Peyer's patch (tissue), 4 donors: ENCODE measurements around the gene FRYL.

ENCODE experiments used
- CTCF ChIP-seq, 6 experiments: fragments of 450-650 bp in 4 of 6; fragments of 200-600 bp in 2 of 6; sonication (generic) in 1 of 6; IDR thresholded peaks; one replicate each; pipeline ENCODE4 v1.5.1; 2017 to 2019; ENCODE audit warnings: antibody characterized with exemption in 6 of 6, mild to moderate bottlenecking in 3 of 6, moderate library complexity in 1 of 6
- POLR2A ChIP-seq, 2 donors: fragments of 450-650 bp; IDR thresholded peaks; one replicate each; pipeline ENCODE4 v1.5.1; 2017; ENCODE audit warnings: antibody characterized with exemption in 2 of 2, mild to moderate bottlenecking in 2 of 2, moderate library complexity in 2 of 2

GRCh38 chr4:48461000-48461399 lies 319.1 kb downstream of the FRYL start:
- TF ChIP-seq POLR2A (IDR thresholded peaks at IDR 0.05) (no peak), CTCF (IDR thresholded peaks at IDR 0.05) (no peak)
